SK-N-DZ (cell line): ENCODE results near the gene TTC39C.

Experiments
- DNase-seq: peaks from one replicate; pipeline ENCODE4 v3.0.0-alpha.2; 2015; ENCODE audit warnings: low spot score

TTC39C gene

DNA sequence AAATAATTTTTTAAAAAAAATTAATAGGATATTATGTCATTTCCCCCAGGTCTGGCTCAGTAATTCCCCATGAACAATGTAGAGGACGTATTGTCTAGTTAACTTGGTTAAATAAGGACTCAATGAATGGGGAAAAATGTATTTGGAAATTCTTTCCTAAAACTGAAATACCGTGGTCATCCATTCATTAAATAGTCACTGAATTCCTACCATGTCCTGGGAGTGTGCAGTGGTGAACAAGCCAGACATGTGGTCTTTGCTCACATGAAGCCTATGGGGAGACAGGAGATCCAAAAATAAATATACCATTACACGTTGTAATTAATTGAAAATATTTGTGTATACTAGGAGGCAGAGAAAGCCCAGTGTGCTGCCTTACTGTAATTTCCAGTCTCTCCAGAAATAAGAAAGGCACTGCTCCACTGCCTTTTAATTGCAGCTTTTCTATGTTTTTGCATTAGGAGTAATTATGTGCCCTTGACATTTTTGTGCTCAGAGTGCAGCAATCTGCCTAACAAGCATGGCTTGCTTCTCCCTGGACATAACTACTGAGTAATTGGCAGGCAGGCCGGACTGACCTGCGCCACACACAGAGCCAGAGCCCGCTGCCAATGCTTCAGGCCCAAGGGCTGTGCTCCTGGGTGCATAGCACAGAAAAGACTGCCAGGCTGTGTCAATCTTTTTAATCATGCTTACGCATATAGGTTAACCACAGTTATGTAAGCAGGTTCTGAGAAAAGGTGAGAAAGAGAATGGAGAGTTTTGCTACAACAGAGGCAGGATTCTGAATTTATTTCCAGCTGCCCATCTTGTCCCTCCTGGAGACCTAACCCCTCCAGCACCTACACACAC lies 22.2 kb upstream of the TTC39C start:
- DNase-seq: no peak

DNA sequence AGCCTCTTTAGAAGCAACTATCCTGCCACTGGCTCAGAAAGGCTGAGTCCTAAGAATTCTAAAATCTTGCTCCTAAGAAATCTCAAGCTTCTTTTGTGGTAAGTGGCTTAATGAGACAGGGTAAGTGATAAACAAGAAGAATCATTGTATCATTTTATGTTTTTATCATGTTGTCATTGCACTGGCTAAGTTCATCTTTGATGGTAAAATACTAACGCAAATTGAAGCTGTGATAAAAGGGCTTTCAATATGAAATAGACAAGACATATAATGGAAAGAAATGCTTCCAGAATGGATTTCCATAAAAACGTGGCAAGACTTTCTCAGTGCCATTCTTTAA lies 21.6 kb upstream of the TTC39C start:
- DNase-seq: no peak

DNA sequence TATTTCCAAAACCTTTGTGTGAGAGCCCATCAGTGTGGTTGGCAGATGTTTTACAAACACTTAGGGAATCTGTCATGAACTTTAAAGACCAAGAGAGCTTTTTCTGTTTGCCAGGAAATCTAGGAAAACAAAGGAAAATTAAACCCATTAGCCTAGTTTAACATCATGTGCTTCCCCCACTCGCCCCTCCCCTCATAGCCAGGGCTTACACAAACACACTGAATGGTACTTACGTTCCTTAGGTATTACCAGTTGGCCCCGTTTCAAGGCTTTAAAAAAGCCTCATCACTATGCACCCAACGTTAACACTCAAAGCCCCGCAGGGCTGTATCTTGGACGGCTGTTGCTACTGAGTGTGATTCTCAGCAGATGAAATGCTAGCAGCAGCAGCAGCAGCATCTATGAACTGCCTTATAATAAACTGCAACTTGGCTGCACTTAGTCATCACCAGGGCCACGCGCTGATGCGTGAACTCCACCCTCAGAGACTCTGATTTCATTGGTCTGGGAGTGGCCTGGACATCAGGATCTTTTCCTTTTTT lies 20.1 kb upstream of the TTC39C start:
- peak; percentile 29 for DNase-seq

DNA sequence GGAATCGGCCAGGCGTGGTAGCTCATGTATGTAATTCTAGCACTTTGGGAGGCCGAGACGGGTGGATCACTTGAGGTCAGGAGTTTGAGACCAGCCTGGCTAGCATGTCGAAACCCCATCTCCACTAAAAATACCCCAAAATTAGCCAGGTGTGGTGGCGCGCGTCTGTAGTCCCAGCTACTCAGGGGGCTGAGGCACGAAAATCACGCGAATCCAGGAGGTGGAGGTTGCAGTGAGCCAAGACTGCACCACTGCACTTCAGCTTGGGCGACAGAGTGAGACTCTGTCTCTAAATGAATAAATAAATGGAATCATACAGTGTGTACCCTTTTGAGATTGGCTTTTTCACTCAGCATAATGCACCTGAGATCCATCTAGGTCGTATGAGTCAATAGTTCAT lies 19.4 kb upstream of the TTC39C start:
- DNase-seq: no peak

DNA sequence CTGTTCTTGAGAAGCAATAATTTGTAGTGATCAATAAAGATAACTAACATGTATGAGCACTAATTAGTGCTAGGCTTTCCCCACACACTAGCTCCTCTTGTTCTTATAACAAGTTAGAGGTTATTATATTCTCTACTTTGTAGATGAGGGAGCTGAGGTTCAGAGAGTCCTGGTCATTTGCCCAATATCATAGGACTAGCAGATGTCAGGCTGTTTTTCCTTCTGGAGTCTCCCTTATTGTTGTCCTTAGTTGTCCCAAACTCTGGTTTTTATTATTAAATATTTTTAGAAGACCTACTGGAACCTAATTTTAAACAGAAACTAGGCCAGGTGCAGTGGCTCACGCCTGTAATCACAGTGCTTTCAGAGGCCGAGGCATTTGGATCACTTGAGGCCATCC lies 16.5 kb upstream of the TTC39C start:
- DNase-seq: no peak

DNA sequence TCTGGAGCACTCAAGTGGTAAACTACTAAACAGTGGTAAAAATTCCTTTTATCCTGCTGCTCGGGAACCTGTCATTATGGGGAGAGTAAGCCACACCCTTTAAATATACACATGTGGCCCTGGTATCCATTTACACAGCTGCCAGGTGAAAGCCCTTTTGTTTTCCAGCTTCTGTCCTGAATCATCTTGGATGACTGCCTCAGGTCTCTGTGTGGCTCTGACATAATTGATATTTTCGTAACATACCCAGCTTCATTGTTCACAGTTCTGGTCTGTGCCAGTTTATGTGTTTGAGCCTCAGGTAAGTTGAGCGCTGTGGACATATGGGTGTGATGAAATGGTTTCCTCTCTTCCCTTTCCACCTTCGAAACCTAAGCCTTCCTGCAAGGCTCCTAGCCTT lies 15.7 kb upstream of the TTC39C start:
- no peak for DNase-seq

DNA sequence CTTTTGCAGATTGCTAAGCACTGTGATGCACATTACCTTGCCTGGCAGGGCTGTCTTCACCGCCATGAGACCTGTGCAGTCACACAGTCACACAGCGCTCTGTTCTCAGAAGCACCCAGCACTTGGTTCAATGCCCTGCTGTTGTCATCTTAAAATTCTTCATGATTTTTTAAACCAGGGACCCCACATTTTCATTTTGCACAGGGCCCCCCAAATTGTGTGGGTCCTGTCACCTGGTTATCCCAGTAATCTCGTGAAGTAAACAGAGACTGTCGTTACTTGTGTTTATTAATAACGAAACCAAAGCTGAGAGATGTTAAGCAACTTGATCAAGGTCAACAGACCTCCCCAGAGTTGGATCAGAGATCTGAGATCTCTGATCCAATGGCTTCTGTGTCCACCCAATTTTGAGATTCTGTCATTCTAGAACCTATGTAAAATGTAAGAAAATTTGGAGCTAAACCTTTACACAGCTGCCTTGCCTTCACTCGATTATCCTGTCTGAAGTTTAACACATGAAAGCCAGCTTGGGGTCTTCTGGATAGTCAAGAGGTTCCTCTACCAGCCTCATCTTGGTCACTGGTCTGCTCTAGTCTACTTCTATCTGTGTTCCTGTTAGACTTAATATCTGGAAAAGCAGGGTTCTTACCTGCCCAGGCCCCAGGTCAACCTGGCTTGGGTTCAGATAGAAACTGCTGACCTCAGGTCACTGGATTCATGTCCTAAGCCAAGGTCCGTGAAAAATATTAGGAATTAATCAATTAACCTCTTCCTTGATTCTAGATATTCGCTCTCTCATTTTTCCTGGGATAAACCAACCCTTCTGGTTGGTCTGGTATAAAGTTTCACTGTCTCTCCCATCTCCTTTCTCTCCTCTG lies 13.7 kb upstream of the TTC39C start:
- DNase-seq: no peak

DNA sequence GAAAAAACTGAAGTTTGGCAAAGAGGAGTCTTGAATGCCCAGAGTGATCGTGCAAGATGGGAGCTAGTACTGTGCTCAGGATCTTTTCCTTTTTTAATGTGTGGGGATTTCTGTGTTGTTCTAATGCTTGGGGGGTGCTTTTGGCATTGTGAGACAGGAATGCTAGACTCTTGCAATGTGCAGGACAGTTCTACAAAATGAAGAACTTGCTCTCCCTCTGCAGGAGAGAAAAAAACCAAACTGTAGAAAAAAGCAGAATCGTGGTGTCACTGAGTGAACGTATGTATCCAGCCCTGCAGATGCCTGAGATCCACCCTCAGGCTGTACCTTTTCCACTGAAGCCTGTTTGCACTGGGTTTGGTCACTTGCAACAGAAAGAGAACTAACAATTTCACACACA lies 12.1 kb upstream of the TTC39C start:
- no peak for DNase-seq

DNA sequence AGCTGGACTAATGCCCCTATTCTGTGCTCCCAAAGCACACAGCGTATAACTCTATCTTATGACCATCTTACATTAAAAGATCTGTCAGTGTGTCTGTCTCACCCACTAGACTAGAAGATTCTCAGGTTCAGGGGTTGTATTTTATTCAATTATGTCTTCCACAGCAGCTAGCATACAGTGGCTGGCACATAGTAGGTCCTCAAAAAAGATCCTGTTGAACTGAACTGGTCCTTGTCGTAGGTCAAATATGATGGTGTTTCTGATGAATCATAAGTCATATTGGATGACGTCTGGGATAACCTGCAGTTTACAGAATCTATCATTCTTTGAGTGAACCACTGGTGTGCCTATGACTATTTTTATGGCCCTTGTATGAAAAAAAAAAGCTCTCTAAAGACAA lies 11.3 kb upstream of the TTC39C start:
- DNase-seq: no peak

DNA sequence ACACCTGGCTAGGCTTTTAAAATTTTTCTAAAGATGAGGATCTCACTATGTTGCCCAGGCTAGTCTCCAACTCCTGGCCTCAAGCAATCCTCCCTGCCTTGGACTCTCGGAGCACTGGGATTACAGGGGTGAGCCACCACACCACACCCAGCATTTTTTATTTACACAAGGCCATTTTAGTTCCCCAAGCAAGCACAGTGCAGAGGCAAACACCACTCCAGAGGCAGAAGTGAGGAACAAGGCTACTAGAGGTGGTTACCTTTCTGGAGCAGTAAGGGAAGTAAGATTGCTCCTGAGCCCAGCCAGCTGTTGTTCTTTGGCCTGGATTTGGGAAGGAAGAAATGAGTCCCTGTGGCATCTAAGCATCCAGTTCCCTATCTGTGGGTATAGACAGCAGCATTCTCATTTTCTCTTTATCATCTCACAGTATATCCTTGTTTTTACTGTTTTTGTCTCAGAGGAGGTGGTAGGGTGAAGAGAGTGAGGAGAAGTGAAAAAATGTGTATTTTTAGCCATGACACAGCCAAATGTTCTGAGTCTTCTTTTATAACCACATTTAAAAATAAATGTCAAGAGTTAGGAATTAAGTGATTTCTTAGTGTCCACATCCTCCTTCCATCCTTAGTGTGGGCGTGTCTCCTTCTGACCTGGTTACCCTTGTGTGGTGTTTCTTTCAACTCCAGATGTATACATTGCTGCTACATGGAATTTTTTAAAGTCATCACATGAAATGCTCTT lies 10.5 kb upstream of the TTC39C start:
- DNase-seq: no peak

DNA sequence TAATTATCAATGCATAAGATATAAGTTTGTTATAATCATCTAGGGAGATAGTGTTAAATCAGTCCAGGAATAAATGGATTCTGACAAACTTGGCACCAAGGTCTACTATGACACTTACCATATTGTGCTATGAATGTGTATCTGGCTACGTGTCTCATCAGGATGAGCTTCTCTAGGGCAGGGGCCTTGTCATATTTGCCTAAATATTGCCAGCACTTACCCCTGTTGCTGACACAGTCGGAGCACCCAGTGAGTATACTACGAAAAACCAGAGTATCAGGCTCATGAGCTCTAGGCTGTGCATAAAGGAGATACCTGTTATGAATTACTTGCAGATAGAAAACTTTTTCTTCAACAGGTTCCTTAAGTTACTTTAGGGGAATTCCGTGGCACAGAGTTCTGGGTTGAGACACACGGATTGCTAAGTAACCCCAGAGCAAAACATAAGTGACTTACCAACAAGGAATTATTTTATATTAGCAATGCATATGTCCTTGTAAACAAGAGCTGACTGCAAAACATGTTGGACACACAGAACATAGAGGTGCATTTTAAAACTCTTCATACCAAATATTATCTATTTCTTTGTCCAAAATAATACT lies 7.7 kb upstream of the TTC39C start:
- DNase-seq: no peak

DNA sequence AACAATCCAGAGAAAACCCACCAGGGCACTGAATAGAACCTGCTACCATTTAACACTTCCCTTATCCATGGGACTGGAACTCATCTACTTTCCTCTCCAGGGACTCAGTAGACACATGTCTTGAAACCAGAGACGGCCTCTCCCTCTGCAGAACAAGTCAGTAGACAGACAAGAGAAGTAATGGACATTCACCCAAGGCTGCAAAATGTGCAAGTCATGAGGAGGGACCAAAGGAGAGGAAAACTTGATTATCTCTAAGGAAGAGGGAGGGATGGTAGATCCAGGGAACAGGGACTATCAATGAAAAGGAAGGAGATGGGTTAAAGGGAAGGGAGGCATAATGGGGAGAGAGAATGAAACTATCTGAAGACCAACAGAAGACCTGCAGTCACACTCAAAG lies 5.3 kb upstream of the TTC39C start:
- DNase-seq: no peak

DNA sequence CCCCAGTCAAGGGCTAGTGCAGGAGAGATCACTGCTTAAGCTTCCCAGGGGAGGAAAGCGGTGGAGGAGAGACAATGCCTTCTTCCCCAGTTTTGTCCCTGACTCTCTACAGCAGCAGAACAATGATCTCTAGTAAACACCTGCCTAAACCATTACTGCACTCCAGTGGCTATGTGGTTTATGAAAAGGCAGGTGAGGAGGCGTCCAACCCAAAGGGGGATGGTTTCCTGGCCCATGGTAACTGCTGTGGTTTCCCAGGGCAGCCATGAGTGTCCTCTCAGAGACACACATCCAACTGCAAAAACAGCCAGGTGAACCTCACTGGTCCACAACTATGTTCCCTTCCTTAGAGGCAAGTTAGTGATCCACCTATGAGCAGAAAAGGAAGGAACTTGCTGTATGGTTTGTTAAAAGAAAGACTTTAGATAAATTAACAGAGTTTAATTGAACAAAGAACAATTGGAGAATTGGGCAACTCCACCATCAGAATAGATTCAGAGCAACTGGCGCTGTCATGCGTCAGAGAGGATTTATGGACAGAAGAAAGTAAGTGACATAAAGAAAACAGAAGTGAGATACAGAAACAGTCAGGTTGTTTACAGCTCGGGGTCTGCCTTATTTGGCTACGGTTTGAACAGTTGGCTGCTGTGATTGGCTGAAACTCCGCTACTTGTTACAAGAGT lies 4.8 kb upstream of the TTC39C start:
- no peak for DNase-seq

DNA sequence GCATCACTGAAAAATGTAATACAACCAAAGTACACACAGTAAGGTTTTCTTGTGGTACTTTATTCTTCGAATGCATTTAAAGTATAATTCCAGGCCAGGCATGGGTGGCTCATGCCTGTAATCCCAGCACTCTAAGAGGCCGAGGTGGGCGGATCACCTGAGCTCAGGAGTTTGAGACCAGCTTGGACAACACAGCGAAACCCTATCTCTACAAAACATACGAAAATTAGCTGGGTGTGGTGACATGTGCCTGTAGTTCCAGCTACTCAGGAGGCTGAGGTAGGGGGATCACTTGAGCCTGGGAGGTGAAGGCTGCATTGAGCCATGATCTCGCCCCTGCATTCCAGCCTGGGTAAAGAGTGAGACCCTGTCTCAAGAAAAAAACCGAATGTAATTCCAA lies 3.9 kb upstream of the TTC39C start:
- no peak for DNase-seq

DNA sequence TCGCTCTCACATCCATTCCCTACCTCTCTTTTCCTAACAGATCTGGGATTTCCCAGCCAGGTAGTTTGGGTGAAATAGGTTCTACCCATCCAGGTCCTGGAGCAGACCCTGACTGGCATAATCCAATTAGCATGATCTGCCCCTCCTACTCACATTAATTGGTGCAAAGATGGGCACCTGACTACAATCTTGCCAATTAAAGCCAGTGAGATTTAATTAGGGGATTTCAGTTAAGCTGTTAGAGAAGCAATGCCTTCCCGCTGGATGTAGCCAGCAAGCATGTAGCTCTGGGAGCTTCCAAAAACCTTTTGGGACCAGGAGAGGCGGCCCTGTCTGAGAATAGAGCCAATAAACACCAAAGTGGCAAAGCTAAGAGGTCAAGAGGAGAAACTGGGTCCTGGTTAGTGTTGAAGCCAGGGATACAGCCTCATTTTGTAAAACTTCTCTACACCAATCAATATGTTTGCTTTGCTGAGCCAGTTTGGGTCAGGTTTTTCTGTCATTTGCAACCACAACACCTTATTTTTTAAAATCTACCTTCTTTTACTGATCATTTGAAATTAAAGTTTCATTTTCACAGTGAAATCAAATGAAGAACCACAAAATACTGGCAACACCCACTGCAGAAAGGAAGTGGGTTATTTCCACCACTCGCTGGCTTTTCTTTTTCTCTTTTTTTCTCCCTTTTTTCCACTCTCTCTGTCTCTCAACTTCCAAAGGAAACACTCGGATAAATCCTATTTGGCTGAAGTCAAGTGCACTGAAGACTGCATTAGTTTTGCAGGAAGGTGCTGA lies 3.2 kb upstream of the TTC39C start:
- DNase-seq: peak; percentile 28

DNA sequence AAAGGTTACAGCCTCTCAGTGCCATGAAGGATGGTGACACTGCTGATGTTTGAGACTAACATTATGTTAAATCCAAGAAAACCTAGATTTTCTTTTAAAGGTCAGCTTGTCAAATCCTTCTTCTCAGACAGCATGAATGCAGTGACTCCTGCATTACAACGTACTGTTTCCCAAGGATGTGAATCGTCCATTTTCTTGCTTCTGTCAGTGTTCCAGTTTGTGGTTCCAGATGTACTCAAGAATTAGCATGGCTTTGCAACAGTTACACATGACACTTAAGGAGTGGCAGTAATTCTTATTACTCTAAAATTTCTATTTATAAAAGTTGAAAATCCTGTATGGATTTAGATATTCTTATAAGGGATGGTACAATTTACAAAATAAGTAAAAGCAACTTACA lies 1.5 kb upstream of the TTC39C start:
- DNase-seq: no peak

DNA sequence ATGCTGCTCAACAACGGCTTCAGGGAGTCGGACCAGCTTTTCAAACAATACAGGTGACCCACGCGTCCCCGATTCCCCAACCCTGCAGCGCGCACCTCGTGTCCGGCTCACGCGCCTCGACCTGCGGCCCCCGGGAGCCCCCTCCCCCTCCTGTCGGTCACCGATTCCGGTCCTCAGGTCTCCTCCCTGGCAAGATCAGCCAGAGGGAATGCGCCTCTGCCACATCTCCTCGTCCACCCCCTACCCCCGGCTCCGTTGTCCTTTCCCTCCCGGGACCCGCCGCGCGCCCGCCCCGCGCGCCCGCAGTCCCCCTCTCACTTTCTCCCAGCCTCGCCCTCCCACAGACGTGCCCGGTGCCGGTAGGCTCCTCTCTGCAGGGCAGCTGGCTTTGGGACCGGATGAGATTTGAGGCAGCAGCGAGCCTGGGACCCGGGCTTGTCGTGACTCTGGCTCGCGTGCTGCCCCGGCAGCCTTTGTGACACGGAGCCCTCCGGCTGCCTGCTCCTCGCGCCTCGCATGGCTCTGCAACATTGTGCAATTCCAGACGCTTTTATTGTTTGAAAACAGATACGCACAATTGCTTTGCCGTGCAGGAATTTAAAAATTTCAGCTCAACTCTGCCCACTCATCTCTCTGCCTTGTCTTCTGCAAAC lies 558 bp downstream of the TTC39C start:
- peak; percentile 35 for DNase-seq

DNA sequence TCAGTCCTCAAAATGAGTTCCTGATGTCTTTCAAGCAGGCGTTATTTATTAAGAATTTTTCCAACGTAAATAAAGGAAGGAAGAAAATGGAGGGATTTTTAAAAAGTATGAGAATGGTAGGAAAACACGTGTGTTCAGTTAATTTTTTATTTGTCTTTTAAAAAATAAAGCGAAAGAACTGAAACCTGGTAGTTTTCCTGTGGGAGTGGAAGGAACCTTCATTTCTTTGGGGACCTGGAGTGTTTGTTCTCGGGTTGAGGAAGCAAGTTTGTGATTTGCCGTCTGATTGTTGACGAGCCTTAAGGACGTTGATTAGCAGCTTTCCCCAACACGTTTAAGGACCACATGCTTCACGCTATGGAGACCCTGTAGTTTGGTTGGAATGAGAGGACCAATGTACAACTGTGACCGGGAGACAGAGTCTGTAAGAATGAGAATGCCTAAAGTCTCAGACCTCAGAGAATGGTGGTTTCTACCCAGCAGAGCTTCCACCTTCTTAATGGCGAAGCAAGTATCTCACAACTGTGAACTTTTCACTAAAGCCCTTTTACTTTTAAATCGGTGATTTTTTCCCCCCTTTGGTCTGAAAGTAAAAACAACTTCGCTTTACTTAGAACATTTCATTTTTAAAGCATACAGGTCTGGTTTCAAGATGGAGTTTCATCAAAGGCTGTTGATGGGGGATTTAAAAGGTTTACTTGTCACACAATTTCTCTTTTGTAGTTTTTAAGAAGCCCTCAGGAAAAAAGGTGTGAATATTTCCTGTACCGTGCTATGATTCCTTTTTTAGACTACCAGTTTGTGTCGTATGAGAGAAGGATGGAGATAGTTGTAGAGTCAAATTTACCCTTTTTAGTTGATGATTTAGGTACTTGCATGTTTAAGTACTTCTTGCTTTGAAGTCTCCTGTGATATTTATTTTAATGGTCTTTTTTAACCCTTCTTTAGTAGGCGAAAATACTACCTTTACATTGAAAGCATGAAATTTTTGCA lies 1.4 kb downstream of the TTC39C start:
- DNase-seq: no peak
